Measurements from ENCODE around the gene U2AF2. TPM values are rescaled to one million over a fixed set of nuclear protein-coding genes. Genes with fewer than 3 reads are reported as not detected.

U2AF2 gene
- total and polyA plus RNA-seq, 9 of the 15 experiments (the other 6 are each of a cell fraction or from before 2014, with no cell fraction given): 3.0 to 331 (median 157) TPM

- TF ChIP-seq MLX (CRISPR knock-in tag; conservative IDR thresholded peaks at IDR 0.05): no peak
Measured at GRCh38 chr19:55654323-55654867, 440 bp upstream of the U2AF2 start (continued).

GRCh38 chr19:55655648-55656040 lies 809 bp downstream of the U2AF2 start:
- H3K36me3 ChIP-seq (ENCODE audit: control insufficient read depth, insufficient read depth, low read length): peaks cover 71% of the 10 kb centered on the region
- H3K4me1 ChIP-seq (replicated peaks in 1 of 2; ENCODE audit: control insufficient read depth in 2 of 2, insufficient read depth in 2 of 2, low read length in 2 of 2): peaks cover 20 to 55% of the 10 kb centered on the region in 2 experiments; a peak in 4 of 5 replicates
- peak overlapping the region; percentile 99 for H3K4me2 ChIP-seq (ENCODE audit: insufficient read depth, low read length)
- H3K27me3 ChIP-seq (ENCODE audit: control insufficient read depth in 2 of 2, insufficient read depth in 2 of 2, low read length in 2 of 2): no peaks in the 10 kb centered on the region
- CTCF ChIA-PET (ENCODE audit: low intra/inter-chr PET ratio): no interaction called here
- in situ Hi-C loops (cut with MboI): no loop called here
- FAIRE-seq: no peak
- TSS peak; percentile 51 for BruUV-seq (replicated peaks)
- ATAC-seq: no peak
- peaks cover 42% of the 10 kb centered on the region for H4K20me1 ChIP-seq (replicated peaks; ENCODE audit: control insufficient read depth, insufficient read depth, low read length)
- H3K9ac ChIP-seq (ENCODE audit: insufficient read depth in 1 of 2, low read depth in 2 of 2, low read length in 2 of 2): peak overlapping the region; percentile 98 to 99
- WGBS (ENCODE audit: insufficient coverage, low coverage, missing lambda C conversion rate): under 1% methylated on average over 12 of the region's 19 CpGs
- H2AFZ ChIP-seq (ENCODE audit: low read depth, low read length): peak overlapping the region; percentile 73
- POLR2A ChIA-PET: interaction anchor here (0.7 to 3.5 kb wide), 4 partner anchors 9 to 34 kb away, joined by 3 to 21 read pairs (median 8); no protein-coding TSS in a partner anchor
- peak overlapping the region; percentile 100 for H3K27ac ChIP-seq (ENCODE audit: extremely low read depth, low read depth, low read length)
- H3K79me2 ChIP-seq (ENCODE audit: control insufficient read depth, insufficient read depth, low read length): peaks cover 58% of the 10 kb centered on the region
- H3K9me1 ChIP-seq (ENCODE audit: control insufficient read depth, insufficient read depth, low read length): peaks cover 6% of the 10 kb centered on the region
- no peak for DNase-seq (ENCODE audit: extremely low read depth in 1 of 4, low spot score in 3 of 4)
- intact Hi-C loops (cut with micrococcal nuclease): no loop called here
- H3K9me3 ChIP-seq (replicated peaks; ENCODE audit: control insufficient read depth, insufficient read depth, low read depth, low read length): no peaks in the 10 kb centered on the region
- H3K4me3 ChIP-seq: peak overlapping the region; percentile 70
- TF ChIP-seq GTF2B (IDR thresholded peaks at IDR 0.05; ENCODE audit: extremely low read depth, insufficient read length): no peak
- TF ChIP-seq FOXK2 (conservative IDR thresholded peaks at IDR 0.05 in 1 of 2, IDR thresholded peaks at IDR 0.05 in 1 of 2; ENCODE audit: low read depth in 2 of 2): 0 out of 4 replicates have a peak, but pooled peaks of 1 of the 2 experiments have one; percentile 9
- TF ChIP-seq COPS2 (conservative IDR thresholded peaks at IDR 0.05): no peak
- TF ChIP-seq SRF (CRISPR knock-in tag; IDR thresholded peaks at IDR 0.05): peak in 1 of 2 experiments; percentile 19; a peak in 1 of 4 replicates
- no peak for TF ChIP-seq GTF2E2 (tag; IDR thresholded peaks at IDR 0.05)
- TF ChIP-seq NKRF (IDR thresholded peaks at IDR 0.05; ENCODE audit: borderline replicate concordance): peak; percentile 91
- peak in 1 of 2 experiments; percentile 58 for TF ChIP-seq AFF1 (IDR thresholded peaks at IDR 0.05; ENCODE audit: low read depth in 1 of 2, partially characterized antibody in 2 of 2)
- TF ChIP-seq SAP30 (IDR thresholded peaks at IDR 0.05; ENCODE audit: borderline replicate concordance, insufficient read depth, low read depth, low read length, poor library complexity, severe bottlenecking): peak; percentile 19
- peak; percentile 12; the same call in 1 of the 2 replicates for TF ChIP-seq GATA2 (CRISPR knock-in tag; IDR thresholded peaks at IDR 0.05)
- peak; percentile 58; the same call in 1 of the 2 replicates for TF ChIP-seq NFRKB (IDR thresholded peaks at IDR 0.05; ENCODE audit: low read depth)

Data from K562 (cell line).